NCI-H748 (cell line): ENCODE measurements around the gene PRRC2A.
A peak's percentile ranks its signal among the peaks of the same experiment; 100 is the strongest.
"Not testable (repeated sequence)": the region's sequence is repeated elsewhere in the genome, so short reads cannot be mapped to it uniquely, and the experiment has no call there.

Source experiments
- DNase-seq: peaks from one replicate; lab custom pipeline; 2025; ENCODE audit not compliant: unreplicated experiment; lab: John Stamatoyannopoulos, UW

The PRRC2A gene

DNA sequence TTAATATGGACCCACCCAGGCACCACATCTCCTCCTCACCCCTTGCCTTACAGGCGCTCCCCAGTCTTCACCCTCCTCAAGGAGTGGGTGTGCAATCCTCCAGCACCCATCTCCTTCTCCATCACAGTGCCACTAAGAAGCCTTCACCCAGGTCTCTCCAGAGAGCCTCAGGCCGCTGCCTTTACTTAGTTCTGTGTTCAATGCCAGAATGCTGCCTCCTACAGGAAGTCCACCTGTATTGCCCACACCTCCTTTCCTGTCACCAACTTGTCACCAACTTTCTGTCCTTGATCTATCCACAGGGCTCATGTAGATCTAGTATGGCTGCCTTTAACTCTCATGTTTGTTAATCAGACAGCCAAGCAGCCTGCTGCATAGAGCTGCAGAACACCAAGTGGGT, 35.0 kb upstream of the PRRC2A start:
- DNase-seq: no peak

DNA sequence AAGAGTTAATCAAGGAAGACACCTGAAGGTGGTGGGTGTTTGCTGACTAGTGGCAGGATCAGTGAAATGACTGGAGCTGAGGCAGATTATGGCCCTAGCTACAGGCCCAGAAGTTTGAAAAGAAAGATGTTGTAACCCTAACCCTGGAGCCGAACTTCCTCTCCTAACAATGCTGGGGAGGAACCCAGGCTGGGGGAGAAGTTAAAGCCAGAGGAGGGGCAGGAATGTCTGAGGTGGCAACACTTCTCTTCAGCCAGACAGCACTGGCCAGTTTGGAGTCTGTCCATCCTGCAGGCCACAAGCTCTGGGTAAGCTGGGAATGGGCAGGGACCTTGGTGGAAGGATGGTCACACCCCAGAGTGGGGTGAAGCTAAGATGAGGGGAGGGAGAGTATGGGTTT, 34.5 kb upstream of the PRRC2A start, which contains the start of gene LST1:
LST1 (plus strand) TSS at position 270 of the 400 bp plus-strand sequence. CDS start 1,023 bp downstream, outside the sequence.
- DNase-seq: no peak

DNA sequence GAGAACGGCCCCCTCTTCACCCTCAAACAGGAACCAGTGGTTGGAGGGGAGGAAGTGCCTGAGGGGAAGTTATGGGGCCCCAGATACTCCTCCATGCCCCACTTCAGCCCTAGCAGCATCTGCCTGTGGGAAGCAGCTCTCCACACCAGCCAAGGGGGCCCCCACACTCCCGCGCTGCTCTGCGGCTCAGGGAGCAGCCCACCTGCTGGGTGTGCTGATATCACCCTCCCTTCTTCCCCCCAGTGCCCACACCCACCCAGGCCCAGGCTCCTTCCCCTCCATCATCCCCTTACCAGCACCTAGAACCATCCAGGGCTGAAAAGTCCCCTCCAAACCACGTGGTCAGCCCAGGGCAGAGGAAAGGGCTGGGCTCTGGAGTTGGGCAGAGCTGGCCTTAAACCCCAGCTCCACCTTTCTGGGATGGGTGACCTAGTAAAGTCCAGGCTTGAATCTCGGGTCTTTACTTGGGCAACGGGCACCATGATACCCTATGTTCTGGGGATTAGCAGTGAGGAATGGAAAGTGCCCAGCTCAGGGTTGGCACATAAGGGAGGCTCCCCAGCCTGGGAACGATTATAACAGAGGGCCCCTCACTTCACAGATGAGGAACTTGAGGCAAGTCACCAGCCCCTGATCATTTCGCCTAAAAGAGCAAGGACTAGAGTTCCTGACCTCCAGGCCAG, 33.8 kb upstream of the PRRC2A start:
- no peak for DNase-seq

GRCh38 chr6:31587791-31588777, 32.4 kb upstream of the PRRC2A start:
- DNase-seq: no peak

DNA sequence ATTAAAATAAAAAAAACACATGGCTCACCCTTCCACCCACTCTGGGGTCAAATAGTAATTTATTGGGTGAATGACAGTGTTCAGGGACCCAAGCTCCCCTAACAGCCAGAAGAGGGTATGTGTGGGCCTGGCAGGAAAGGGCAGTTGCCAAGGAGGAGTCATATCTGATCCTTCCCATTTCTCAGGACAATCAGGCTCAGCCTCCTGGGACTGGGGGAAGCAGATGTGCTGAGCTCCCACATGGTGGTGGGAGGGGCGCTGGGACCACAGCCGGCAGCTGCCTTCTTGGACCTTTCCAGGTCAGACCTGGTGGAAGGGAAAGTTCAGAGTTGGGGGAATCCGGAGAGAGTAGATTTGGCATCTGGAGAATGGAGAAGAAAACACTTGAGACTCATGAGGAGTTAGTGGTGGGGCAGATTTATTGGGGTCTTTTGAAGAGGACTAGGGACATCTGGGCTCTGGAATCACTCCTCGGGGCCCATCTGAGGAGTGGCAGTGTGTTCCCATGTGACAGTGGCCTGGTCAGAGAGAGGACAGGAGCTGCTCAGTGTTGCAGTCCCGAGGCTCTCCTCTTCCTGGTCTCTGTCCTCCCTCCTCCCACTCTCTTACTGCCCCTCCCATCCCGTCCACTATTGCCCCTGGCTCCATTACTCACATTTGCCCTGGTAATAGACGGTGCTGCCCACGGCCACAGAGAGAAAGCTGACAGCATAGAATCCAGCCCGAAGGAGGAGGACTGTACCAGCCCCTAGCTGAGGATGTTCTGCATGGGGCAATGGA, 31.5 kb upstream of the PRRC2A start:
- DNase-seq: no peak

DNA sequence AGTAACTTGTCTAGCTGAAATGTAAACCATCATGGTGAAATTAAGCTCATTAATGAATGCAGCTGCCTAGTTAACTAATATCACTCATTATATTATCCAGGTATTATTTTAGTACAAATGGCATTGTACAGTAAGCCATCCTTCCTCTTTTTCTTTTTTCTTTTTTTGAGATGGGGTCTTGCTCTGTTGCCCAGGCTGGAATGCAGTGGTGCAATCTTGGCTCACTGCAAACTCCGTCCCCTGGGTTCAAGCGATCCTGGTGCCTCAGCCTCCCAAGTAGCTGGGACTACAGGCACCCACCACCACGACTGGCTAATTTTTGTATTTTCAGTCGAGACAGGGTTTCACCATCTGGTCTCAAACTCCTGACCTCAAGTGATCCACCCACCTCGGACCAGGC, 29.8 kb upstream of the PRRC2A start:
- DNase-seq: not testable (repeated sequence)

GRCh38 chr6:31592396-31592771, 28.1 kb upstream of the PRRC2A start:
- no peak for DNase-seq

GRCh38 chr6:31597006-31597405, 23.5 kb upstream of the PRRC2A start:
- DNase-seq: peak; percentile 62

GRCh38 chr6:31607317-31607716, 13.2 kb upstream of the PRRC2A start:
- DNase-seq: no peak

GRCh38 chr6:31609519-31610406, 10.8 kb upstream of the PRRC2A start:
- DNase-seq: peak; percentile 95

- DNase-seq: no peak
These were observed 9.5 kb upstream of the PRRC2A start for GRCh38 chr6:31610968-31611367.

- no peak for DNase-seq
These were observed 6.4 kb upstream of the PRRC2A start for GRCh38 chr6:31614075-31614619.

- DNase-seq: no peak
These were observed 5.6 kb upstream of the PRRC2A start, which contains the start of gene AIF1 for GRCh38 chr6:31614684-31615578. AIF1 (plus strand) TSS chr6:31615234; CDS start chr6:31615330, 96 bp downstream.

DNA sequence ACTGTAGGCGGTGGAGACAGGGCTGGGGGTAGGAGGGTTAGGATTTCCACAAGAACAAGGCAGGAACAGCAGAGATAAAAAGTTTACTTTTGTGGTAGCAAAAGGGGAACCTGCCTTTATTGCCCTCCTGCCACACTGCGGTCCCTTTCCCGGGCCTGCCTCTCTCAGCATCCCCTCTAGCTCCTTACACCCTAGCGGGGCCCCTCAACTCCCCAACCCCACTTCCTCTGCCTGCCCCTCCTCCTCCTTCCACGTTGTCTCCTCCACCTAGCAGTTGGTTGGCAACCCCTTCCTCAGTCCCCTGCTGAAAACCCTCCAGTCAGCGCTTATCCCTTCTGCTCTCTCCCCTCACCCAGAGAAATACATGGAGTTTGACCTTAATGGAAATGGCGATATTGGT, 4.8 kb upstream of the PRRC2A start:
- DNase-seq: no peak

GRCh38 chr6:31617010-31617409, 3.5 kb upstream of the PRRC2A start:
- DNase-seq: no peak

DNA sequence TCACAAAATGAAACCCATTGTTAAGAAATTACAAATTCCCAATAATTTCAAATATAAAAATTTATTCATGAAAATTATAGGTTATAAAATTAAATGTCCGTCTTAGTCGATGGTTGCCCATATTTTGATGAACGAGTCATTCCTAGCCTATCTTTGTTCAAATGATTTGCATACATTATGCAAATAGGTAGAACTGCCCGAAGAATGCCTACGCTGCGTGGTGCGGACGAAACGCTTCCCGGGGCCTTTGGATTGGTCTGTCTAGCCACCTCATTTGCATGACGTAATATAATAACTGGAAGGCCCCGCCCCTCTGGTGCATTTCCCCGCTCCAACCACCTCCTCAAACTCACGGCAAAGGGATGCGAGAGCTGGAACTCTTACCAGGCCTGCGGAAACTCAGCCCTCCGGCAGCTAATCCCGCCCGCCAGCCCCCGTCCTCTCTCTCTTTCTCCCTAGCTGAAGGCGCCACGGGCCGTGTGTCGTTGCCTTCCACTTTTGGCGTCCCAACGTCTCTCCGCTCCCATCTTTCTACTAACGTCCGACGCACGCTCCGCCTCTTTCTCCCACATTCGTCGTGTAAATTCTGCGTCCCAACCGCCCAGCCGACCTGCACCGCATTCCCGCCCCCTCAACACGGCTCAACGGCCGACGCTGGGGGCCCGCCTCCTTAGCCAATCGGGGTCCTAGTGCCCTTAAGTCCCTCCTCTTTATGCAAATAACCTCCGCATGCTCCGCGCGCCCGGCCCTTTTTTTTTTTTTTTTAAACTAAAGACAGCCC, 520 bp upstream of the PRRC2A start:
- DNase-seq: peak; percentile 100

GRCh38 chr6:31621320-31621939, 915 bp downstream of the PRRC2A start:
- peak; percentile 23 for DNase-seq

DNA sequence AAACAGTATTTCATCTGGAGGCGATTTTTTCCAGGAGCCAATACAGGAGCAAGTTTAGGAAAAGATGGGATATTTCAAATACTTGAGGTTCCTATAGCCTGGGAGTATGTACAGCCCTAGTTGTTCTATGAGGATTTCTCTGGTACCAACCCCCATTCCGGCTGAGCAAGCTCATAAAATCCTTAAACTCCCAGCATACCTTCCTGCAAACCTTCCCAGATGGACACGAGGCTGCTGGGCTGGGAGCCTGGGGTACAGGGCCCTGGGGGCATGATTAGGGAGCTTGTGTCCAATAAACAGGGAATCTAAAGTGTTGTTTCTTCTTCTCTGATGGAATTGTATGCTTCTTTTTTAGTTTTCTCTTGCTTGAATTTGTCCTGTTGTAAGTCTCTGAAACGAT, 1.5 kb downstream of the PRRC2A start:
- DNase-seq: no peak
